Stimulated activated CD4-positive, alpha-beta T cell treated with anti-CD3 and anti-CD28 coated beads, Interleukin-15, amount 100 ng/mL, for 48 hours (primary cell): ENCODE data around the gene COL5A3.
"Not testable (repeated sequence)": the region's sequence is repeated elsewhere in the genome, so short reads cannot be mapped to it uniquely, and the experiment has no call there.

Source experiments
- DNase-seq, 2 donors: peaks; one replicate each; pipeline ENCODE4 v3.0.0-alpha.2; 2020; ENCODE audit warnings: low read depth in 2 of 2

The COL5A3 gene

GRCh38 chr19:10010247-10010691 is at the start of gene COL5A3:
Gene COL5A3, minus strand, starts transcription at chr19:10010504. Its CDS starts 119 bp downstream, at chr19:10010385.
- no peak for DNase-seq

DNA sequence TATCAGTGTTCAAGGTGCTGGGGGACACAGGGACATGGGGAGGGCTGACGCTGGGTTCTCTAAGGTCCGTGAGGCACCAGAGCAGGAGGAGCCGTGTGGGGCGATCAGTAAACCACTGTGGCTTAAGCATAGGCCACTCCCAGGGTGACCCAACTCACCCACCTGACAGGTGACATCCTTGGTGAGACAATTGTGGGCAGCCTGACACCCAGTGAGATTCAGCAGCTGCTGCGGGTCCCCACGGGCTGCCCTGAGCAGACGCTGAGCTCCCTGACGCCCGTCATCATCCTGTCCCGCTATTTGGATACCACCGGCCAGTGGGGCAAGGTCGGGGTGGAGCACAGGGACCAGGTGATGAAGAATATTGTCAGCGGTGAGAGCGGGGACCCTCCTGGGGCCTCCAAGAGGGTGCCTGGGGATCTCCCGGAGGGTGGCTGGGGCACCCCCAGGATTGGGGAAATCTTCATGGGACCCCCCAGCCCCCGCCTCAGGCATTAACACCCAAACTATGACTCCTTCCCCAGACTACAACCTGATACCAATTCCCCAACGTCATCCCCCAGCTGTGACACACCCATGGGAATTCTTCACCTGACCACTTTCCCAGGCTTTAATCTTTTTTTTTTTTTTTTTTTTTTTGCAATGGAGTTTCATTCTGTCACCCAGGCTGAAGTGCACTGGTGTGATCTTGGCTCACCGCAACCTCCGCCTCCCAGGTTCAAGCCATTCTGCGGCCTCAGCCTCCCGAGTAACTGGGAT is 42.5 kb upstream of the COL5A3 start:
- DNase-seq, result no peak

GRCh38 chr19:10049626-10050025 is 39.3 kb upstream of the COL5A3 start:
- DNase-seq, result no peak

- DNase-seq, result no peak
Measured at GRCh38 chr19:10045371-10045770, 35.1 kb upstream of the COL5A3 start.

DNA sequence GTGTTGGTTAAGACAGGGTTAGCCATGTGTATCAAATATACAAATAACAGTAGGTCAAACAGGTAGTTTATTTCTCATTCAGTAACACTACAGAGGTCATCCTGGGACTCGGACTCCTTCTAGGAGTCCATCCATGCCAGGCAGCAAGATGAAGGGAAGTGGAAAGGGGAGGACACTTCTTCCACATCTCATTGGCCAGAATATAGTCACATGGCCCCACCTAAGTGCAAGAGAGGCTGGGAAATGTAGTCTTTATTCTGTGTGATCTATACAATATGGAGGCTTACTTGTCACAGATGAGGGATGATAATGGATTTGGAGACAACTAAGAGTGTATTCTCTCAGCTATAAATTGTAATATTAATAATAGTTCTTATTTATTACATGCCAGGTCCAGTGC is 34.1 kb upstream of the COL5A3 start:
- no peak for DNase-seq

DNA sequence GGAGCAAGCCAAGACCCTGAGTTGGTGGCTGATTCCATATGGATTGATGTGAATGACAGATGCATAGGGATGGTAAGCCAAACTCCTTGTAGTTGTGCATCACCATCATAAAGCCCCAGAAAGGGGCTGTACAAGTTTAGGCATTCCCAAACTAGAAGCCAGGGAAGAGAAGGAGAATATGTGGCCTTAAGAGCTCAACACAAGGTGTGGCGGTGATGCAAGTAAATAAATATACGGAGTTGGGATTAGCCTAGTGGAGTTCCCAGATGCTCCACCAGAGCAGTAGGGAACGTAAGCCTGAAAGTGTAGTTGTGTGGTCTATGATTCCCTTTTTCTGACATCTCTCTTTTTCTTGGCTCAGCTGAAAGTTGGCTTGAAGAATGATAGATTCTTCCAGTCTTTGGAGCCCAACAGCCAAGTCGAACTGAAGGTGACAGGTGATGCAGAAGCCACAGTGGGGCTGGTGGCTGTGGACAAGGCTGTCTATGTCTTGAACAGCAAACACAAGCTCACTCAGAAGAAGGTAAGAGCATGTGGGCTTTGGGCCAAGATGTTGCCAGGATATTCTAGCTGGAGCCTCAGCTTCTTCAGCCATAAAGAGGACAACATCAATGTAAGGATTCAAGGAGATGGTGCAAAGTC is 33.1 kb upstream of the COL5A3 start:
- DNase-seq, result no peak

DNA sequence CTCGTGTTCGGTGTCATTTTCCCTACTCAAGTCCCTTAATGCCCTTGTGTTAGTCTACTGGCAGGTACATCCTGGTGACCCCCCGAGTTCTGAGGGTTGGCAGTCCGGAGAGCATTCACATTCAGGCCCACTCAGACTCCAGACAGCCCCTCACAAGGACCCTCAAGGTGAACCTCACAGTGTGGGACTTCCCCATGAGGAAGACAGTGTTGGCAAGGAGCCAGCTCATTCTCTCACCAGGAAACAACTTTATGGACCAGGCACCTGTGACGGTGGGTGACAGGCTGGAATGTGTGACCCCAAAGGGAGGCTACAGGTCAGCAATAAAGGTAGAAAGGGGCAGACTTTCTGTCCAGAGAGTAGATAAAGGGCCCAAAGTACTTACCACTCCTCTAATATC is 27.5 kb upstream of the COL5A3 start:
- no peak for DNase-seq

GRCh38 chr19:10037367-10037766 is 27.1 kb upstream of the COL5A3 start:
- no peak for DNase-seq

DNA sequence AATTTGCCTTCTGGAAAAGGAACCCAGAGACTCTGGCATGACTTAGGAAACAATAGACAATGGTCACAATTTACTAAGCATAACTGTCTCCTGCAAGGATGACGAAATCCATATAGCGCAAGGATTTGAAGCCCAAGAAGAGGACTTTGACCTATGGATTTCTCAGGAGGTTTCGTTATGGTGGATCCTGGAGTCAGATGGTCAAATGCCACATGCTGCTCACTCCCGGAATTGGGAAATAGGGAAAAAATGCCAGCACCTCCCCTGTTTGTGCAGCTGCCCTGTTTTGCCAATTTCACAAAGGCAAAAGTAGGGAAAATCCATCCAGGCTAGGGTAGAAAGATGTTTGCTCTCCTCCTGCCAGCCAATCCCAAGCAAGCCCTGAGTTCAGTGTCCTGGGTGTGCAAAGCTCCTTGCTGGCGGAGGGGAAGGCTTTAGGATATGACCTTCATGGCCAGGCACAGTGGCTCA is 26.3 kb upstream of the COL5A3 start:
- DNase-seq, result no peak

- no peak for DNase-seq
Measured at GRCh38 chr19:10033614-10034013, 23.3 kb upstream of the COL5A3 start.

- peak; percentile 61 to 73 for DNase-seq
Measured at GRCh38 chr19:10027158-10027997, 17.1 kb upstream of the COL5A3 start.

DNA sequence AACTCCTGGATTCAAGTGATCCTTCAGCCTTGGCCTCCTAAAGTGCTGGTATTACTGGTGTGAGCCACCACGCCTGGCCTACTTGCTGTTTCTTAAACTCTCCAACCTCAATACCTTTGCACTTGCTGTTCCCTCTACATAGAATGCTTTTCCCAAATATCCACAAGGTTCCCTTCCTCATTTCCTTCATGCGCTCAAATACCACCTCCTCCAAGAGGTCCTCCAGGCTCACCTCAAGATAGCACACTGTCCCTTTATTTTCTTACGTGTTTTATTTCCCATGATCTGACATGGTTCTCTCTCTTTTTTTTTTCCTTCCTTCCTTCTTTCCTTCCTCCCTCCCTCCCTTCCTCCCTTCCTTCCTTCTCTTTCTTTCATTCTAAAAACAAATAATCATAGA is 16.4 kb upstream of the COL5A3 start:
- no peak for DNase-seq

DNA sequence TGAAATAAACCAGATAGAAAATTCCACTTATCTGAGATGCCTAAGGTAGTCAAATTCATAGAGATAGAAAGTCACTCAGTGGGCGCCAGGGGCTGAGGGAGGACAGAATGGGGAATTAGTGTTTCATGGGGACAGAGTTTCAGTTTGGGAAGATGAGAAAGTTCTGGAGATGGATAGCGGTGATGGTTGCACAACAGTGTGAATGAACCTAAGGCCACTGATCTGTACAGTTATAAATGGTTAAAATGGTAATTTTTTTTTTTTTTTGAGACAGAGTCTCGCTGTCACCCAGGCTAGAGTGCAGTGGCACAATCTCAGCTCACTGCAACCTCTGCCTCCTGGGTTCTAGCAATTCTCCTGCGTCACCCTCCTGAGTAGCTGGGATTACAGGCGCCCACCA is 12.8 kb upstream of the COL5A3 start:
- not testable (repeated sequence) for DNase-seq

DNA sequence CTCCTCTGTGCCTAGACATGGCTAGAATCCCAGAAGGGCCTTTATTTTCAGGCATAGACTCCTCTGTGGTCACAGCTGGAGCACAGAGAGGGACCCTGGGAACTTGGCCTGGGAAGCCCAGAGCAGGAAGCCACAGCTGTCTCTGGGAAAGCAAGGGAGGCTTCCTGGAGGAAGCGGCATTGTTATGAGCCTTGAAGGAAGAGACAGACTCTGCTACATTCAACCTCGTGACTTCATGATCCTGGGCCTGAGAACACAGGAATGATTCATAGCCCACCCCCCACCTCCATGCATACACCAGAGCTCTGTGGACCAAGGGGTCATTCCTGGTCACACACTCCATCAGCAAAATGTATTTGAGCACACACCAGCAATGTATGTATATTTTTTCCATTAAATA is 11.6 kb upstream of the COL5A3 start:
- DNase-seq, result no peak

- DNase-seq, result no peak
Measured at GRCh38 chr19:10021446-10021845, 11.1 kb upstream of the COL5A3 start.

DNA sequence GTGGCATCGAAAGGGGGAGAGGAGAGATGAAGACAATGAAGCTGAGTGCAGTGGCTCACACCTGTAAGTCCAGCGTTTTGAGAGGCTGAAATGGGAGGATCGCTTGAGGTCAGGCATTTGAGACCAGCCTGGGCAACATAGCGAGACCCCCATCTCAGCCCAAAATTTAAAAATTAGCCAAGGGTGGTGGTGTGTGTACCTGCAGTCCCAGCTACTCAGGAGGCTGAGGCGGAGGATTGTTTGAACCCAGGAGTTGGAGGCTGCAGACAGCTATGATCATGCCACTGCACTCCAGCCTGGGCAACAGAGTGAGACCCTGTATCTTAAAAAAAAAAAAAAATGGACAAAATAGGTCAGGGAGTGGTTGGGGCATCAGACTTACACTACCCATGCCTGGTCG is 10.5 kb upstream of the COL5A3 start:
- no peak for DNase-seq

- no peak for DNase-seq
Measured at GRCh38 chr19:10019246-10019645, 8.9 kb upstream of the COL5A3 start.

DNA sequence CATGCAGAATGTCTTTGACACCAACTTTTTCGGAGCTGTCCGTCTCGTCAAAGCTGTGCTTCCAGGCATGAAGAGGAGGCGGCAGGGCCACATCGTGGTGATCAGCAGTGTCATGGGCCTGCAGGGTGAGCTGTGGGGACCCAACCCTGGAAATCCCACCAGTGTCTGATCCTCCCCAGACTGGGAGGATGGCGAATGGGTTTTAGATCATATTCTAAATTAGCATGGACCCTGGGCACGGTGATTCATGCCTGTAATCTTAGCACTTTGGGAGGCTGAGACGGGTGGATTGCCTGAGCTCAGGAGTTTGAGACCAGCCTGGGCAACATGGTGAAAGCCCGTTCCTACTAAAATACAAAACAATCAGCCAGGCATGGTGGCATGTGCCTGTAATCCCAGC is 8.5 kb upstream of the COL5A3 start:
- DNase-seq, result no peak

DNA sequence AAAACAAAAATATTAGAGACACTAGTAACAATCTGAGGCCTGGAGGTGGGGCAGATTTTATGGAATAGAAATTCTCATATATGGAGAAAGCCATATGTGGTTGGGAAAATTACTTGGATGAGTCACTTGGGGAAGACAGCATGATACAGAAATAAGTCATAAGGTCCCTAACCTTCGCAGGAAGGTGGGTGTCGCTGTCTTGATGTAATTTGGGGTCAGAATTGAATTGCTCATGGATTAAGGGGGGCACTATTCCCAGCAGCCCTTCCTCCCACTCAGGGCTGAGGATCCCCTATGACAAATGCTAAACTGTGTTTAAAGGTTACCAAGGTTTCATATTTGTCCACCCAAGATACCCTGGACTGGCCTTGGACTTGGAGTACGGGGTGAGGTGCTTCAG is 8.0 kb upstream of the COL5A3 start:
- no peak for DNase-seq

- DNase-seq, result no peak
Measured at GRCh38 chr19:10013834-10014618, 3.7 kb upstream of the COL5A3 start.

GRCh38 chr19:10013316-10013715 is 3.0 kb upstream of the COL5A3 start, which contains the start of gene RDH8:
Gene RDH8, plus strand, starts transcription at chr19:10013483. Its CDS starts 15 bp downstream, at chr19:10013498.
- no peak for DNase-seq
